ENCODE measurements around the gene LTB4R2. TPM values are rescaled to one million over a fixed set of nuclear protein-coding genes. Genes with fewer than 3 reads are reported as not detected.
"Not testable (repeated sequence)": the region's sequence is repeated elsewhere in the genome, so short reads cannot be mapped to it uniquely, and the experiment has no call there.

LTB4R2 gene
- total RNA-seq, 2 donors from 2014 or later = 17.3 to 23.3 TPM

GRCh38 chr14:24325041-24325530, 15.1 kb downstream of the LTB4R2 start:
- no peak overlapping the region for H3K4me3 Mint-ChIP-seq
- ATAC-seq (no peak), DNase-seq (no peak)
- peaks cover 14% of the 10 kb centered on the region for H3K27me3 Mint-ChIP-seq
- peaks cover 29% of the 10 kb centered on the region for H3K4me1 Mint-ChIP-seq
- H3K9me3 ChIP-seq (ENCODE audit: control insufficient read depth, low read length, poor library complexity, severe bottlenecking) = no peaks in the 10 kb centered on the region
- peak overlapping the region; percentile 41 for H3K27ac Mint-ChIP-seq
- no peaks in the 10 kb centered on the region for H3K36me3 Mint-ChIP-seq (ENCODE audit: low read depth)

GRCh38 chr14:24325963-24326362, 16.0 kb downstream of the LTB4R2 start:
- Mint-ChIP-seq H3K27me3 (peaks cover 17% of the 10 kb centered on the region), H3K4me3 (no peak overlapping the region), H3K36me3 (ENCODE audit: low read depth) (no peaks in the 10 kb centered on the region), H3K27ac (no peak overlapping the region), H3K4me1 (peaks cover 36% of the 10 kb centered on the region)
- no peak for ATAC-seq
- no peak for DNase-seq
- no peaks in the 10 kb centered on the region for H3K9me3 ChIP-seq (ENCODE audit: control insufficient read depth, low read length, poor library complexity, severe bottlenecking)

- no peak for DNase-seq
- H3K27me3 Mint-ChIP-seq = peaks cover 20% of the 10 kb centered on the region
- no peak overlapping the region for H3K27ac Mint-ChIP-seq
- H3K4me1 Mint-ChIP-seq = peaks cover 43% of the 10 kb centered on the region
- H3K9me3 ChIP-seq (ENCODE audit: control insufficient read depth, low read length, poor library complexity, severe bottlenecking) = no peaks in the 10 kb centered on the region
- no peak overlapping the region for H3K4me3 Mint-ChIP-seq
- no peaks in the 10 kb centered on the region for H3K36me3 Mint-ChIP-seq (ENCODE audit: low read depth)
- no peak for ATAC-seq
These were observed 17.4 kb downstream of the LTB4R2 start for GRCh38 chr14:24327303-24327702.

GRCh38 chr14:24327914-24328313, 18.0 kb downstream of the LTB4R2 start:
- not testable (repeated sequence) for H3K4me3 Mint-ChIP-seq; H3K9me3 ChIP-seq (ENCODE audit: control insufficient read depth, low read length, poor library complexity, severe bottlenecking); ATAC-seq; DNase-seq; H3K36me3 Mint-ChIP-seq (ENCODE audit: low read depth)
- H3K27me3 Mint-ChIP-seq = peaks cover 21% of the 10 kb centered on the region
- H3K4me1 Mint-ChIP-seq = peaks cover 47% of the 10 kb centered on the region
- peak overlapping the region; percentile 29 for H3K27ac Mint-ChIP-seq

GRCh38 chr14:24329073-24329663, 19.2 kb downstream of the LTB4R2 start:
- Mint-ChIP-seq H3K4me3 (no peak overlapping the region), H3K27me3 (peaks cover 19% of the 10 kb centered on the region), H3K27ac (peak overlapping the region; percentile 29), H3K36me3 (ENCODE audit: low read depth) (no peaks in the 10 kb centered on the region), H3K4me1 (peaks cover 45% of the 10 kb centered on the region)
- no peaks in the 10 kb centered on the region for H3K9me3 ChIP-seq (ENCODE audit: control insufficient read depth, low read length, poor library complexity, severe bottlenecking)
- no peak for DNase-seq
- no peak for ATAC-seq

- Mint-ChIP-seq H3K36me3 (ENCODE audit: low read depth) (no peaks in the 10 kb centered on the region), H3K4me1 (peaks cover 45% of the 10 kb centered on the region), H3K27ac (peak overlapping the region; percentile 29), H3K4me3 (no peak overlapping the region), H3K27me3 (peaks cover 19% of the 10 kb centered on the region)
- no peaks in the 10 kb centered on the region for H3K9me3 ChIP-seq (ENCODE audit: control insufficient read depth, low read length, poor library complexity, severe bottlenecking)
- DNase-seq (peak in 1 of 3 donors; percentile 27), ATAC-seq (peak; percentile 51)
These were observed 19.8 kb downstream of the LTB4R2 start for GRCh38 chr14:24329736-24330135.

GRCh38 chr14:24330973-24331674, 21.2 kb downstream of the LTB4R2 start:
- H3K27ac Mint-ChIP-seq = peak overlapping the region; percentile 94
- peaks cover 47% of the 10 kb centered on the region for H3K4me1 Mint-ChIP-seq
- ATAC-seq = no peak
- no peak overlapping the region for H3K4me3 Mint-ChIP-seq
- peaks cover 26% of the 10 kb centered on the region for H3K27me3 Mint-ChIP-seq
- DNase-seq = no peak
- peaks cover 1% of the 10 kb centered on the region for H3K36me3 Mint-ChIP-seq (ENCODE audit: low read depth)
- no peaks in the 10 kb centered on the region for H3K9me3 ChIP-seq (ENCODE audit: control insufficient read depth, low read length, poor library complexity, severe bottlenecking)

- Mint-ChIP-seq H3K27ac (peak overlapping the region; percentile 94), H3K4me1 (peaks cover 48% of the 10 kb centered on the region), H3K36me3 (ENCODE audit: low read depth) (peaks cover 5% of the 10 kb centered on the region), H3K4me3 (peak overlapping the region; percentile 96), H3K27me3 (peaks cover 26% of the 10 kb centered on the region)
- ATAC-seq (peak; percentile 1), DNase-seq (no peak)
- no peaks in the 10 kb centered on the region for H3K9me3 ChIP-seq (ENCODE audit: control insufficient read depth, low read length, poor library complexity, severe bottlenecking)
These were observed 21.9 kb downstream of the LTB4R2 start for GRCh38 chr14:24331731-24332267.

GRCh38 chr14:24332268-24332993, 22.5 kb downstream of the LTB4R2 start:
- H3K9me3 ChIP-seq (ENCODE audit: control insufficient read depth, low read length, poor library complexity, severe bottlenecking) = no peaks in the 10 kb centered on the region
- ATAC-seq (peak; percentile 92), DNase-seq (peak; percentile 61 to 81 (median 73))
- Mint-ChIP-seq H3K27me3 (peaks cover 26% of the 10 kb centered on the region), H3K4me1 (peaks cover 44% of the 10 kb centered on the region), H3K4me3 (peak overlapping the region; percentile 96), H3K27ac (peak overlapping the region; percentile 94), H3K36me3 (ENCODE audit: low read depth) (peaks cover 5% of the 10 kb centered on the region)

GRCh38 chr14:24334431-24335291, 24.7 kb downstream of the LTB4R2 start, which contains the start of gene ADCY4:
TSS of gene ADCY4 (minus strand) at chr14:24335071. CDS start at chr14:24334652, 419 bp downstream.
- no peaks in the 10 kb centered on the region for H3K9me3 ChIP-seq (ENCODE audit: control insufficient read depth, low read length, poor library complexity, severe bottlenecking)
- H3K4me1 Mint-ChIP-seq = peaks cover 45% of the 10 kb centered on the region
- ATAC-seq (no peak), DNase-seq (no peak)
- peaks cover 5% of the 10 kb centered on the region for H3K36me3 Mint-ChIP-seq (ENCODE audit: low read depth)
- H3K27me3 Mint-ChIP-seq = peaks cover 26% of the 10 kb centered on the region
- H3K4me3 Mint-ChIP-seq = peak within 1 kb of the TSS; percentile 67
- no peak within 1 kb of the TSS for H3K27ac Mint-ChIP-seq

GRCh38 chr14:24335461-24336171, 25.7 kb downstream of the LTB4R2 start:
- peak overlapping the region; percentile 43 for H3K4me3 Mint-ChIP-seq
- DNase-seq (no peak), ATAC-seq (no peak)

More at GRCh38 chr14:24335461-24336171, 25.7 kb downstream of the LTB4R2 start:
- Mint-ChIP-seq H3K4me1 (peaks cover 42% of the 10 kb centered on the region), H3K36me3 (ENCODE audit: low read depth) (peaks cover 5% of the 10 kb centered on the region), H3K27ac (no peak overlapping the region), H3K27me3 (peaks cover 18% of the 10 kb centered on the region)
- H3K9me3 ChIP-seq (ENCODE audit: control insufficient read depth, low read length, poor library complexity, severe bottlenecking) = no peaks in the 10 kb centered on the region
